Limb (tissue), 2 donors: ENCODE data around the gene FDXACB1.

Experiments
- DNase-seq, 2 donors: peaks; one replicate each; pipeline ENCODE4 v3.0.0-alpha.2; 2016; ENCODE audit errors: extremely low spot score in 2 of 2

FDXACB1 gene

DNA sequence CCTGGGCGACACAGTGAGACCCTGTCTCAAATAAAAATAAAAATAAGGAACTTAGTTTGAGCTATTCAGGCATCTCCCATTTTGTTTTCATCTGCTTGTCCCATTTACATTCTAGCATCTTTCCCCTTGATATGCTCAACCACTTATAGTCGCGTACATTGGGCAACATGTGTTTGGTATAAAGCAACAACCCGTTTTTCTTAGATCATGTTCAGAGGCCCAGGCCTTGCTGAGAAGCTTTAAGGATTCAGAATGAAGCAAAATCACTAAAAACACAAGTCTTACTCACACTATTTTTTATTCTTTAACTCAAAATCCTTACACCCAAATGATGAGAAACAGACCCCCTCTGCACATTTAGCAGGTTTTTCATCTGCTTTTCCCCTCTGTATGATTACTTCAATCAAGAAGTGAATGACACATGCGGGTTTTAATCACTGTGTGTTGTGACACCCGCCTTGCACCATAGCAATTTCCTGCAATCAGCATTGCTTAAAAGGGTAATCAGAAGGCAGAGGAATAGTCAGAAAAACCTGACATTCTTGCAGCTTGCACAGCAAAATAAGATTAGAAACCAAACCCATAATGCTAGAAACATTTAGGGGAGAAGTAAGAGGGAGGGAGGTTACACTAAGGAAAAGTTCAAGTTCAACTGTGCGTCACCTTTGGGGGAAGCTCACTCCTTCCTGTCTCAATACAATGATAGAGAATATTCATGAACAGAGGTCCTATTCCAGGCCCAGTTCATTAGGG is 33.5 kb downstream of the FDXACB1 start:
- DNase-seq, result no peak

DNA sequence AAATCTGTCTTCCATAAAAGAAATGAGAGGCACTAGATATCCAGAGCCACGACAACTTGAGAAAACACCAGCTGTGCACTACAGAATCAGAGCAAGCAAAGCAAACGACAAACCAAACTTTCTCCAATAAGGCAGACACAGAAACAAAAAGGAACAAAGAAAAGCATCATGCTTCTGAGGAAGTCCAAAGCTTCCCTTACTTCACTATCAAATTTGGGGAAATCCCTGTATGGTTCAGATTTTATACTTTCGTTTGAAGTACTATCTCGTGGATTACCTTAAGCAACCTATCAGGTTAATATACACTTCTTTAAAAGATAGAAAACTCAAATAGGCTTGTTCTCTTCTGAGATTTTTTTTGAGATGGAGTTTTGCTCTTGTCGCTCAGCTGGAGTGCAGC is 35.3 kb downstream of the FDXACB1 start:
- DNase-seq, result no peak

DNA sequence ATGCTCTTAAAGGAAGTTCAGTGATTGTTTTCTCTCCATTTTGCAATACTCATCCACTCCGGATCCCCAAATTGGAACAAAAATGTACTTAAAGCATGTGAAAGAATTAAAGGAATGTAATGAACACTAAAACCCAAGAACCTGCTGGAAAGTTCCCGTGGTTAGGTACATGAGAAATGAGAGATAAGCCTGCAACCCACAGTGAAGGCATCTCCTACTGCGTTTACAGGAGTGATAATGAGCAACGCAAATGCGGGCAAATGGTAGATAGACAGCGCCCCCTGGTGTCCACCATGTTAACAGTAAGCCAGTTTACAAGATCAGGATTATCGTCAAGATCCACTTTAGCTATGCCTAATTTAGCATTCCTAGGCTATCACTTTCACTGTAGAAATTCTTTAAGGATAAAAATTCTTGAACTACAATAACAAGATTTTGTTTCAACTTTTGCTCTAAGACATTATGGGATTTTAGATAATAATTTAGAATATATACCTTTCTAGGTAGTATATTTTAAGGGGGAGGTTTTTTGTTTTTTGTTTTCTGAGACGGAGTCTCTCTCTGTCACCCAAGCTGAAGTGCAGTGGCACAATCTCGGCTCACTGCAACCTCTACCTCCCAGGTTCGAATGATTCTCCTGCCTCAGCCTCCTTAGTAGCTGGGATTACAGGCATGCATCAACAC is 37.5 kb downstream of the FDXACB1 start:
- DNase-seq, result peak; percentile 83 to 89

DNA sequence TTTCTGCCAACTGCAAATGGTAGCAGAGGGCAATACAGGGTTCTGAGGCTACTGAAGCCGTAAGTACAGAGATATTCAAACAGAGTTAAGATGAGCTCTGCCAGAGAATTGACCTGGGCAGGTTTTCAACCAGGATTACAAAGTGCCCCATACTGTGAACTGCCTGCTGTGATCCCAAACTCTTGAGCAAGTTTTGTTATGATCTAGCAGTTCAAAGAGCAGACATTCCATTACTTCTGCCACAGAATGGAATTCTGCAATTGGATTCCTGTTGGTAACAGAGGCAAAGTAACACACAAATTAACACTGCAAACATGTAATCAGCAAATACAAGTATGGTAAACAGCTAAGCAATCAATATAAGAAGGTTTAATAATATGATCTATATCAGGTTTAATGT is 38.8 kb downstream of the FDXACB1 start:
- DNase-seq, result no peak

DNA sequence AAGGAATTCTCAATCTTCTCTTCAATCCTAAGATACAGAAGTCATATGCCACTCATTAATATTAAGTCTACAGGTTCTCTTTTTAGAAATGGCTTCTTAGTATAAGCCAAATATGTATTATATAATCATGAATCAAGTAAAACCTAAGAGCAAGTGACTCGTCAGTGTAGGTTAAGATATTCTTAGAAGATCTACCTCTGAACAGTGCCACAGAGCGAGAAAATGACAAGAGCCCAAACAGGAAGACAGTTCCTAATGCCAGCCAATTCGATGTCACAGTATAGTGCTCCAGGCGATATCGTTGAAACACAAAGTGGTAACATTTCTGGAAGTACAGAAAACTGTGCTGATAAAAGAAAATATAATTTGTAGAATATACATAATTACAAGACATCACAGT is 40.9 kb downstream of the FDXACB1 start:
- DNase-seq, result no peak

DNA sequence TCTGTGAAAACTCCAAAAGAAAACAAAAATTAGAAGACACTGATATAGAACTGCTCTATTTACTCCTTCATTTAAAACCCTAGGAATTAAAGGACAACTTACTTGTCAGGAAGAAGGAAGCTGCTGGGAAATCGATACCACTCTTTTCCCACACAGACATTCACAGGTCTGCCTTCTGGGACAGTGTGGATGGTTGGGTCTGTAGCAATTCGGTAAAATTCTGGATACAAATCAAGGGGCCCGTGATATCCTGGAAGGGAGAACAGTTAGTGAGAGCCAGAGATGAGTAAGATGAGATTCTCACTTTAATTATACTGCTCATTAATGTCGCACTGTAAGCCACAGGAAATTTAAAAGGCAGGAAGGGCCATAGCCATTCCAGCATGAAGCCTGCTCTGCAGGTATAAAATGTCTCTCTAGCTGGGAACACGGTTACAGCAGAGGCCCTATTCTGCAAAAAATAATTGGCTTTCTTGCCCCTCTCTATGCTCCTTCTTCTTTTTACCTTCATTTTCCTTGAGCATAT is 41.5 kb downstream of the FDXACB1 start:
- DNase-seq, result no peak

DNA sequence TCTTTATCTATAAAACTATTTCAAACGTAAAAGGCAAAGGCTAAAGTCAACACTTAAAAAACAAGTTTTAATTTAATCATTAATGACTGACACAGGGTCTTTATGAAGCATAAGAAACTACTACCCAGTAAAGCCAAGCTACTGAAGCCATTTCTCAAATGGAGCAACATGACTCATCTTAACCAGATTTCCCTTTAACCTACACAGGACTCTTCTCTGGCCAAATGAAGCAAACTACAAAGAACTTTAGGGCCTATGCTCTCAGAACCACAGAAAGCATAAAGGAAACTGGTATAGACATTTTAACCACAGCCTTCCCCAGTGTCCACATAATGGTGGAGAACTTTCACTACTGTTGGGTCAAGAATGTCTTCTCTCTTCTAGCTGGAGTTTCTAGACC is 42.2 kb downstream of the FDXACB1 start:
- no peak for DNase-seq

DNA sequence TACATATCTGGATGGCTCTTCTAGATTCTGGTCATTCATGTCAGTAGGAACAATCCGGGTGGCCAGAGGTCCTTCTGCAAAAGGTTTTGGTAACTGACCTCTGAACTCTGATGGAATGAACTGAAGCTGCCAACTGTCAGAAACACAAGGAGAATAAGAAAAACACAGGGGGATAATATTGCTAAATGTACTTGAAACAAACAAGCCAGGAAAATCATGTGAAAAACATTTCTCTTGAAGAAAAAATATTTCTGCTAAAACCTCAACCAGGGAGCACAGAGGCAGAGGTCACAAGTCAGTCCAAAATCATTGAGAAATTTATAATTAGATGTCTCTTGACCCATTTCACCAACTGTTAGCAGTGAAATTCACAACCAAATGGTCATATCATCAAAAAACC is 42.8 kb downstream of the FDXACB1 start:
- DNase-seq, result no peak

DNA sequence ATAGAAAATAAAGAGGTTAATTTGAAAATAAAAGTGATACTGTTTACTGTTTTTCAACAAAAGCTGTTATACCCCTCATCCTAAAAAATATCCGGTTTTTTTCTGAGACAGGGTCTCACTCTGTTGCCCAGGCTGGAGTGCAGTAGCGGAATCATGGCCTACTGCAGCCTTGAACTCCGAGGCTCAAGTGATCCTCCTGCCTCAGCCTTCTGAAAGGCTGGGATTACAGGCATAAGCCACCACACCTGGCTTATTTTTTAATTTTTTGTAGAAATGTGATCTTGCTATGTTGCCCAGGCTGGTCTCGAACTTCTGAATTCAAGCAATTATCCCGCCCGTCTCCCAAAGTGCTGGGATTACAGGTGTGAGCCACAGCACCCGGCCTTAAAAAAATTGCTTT is 43.3 kb downstream of the FDXACB1 start:
- DNase-seq, result no peak

DNA sequence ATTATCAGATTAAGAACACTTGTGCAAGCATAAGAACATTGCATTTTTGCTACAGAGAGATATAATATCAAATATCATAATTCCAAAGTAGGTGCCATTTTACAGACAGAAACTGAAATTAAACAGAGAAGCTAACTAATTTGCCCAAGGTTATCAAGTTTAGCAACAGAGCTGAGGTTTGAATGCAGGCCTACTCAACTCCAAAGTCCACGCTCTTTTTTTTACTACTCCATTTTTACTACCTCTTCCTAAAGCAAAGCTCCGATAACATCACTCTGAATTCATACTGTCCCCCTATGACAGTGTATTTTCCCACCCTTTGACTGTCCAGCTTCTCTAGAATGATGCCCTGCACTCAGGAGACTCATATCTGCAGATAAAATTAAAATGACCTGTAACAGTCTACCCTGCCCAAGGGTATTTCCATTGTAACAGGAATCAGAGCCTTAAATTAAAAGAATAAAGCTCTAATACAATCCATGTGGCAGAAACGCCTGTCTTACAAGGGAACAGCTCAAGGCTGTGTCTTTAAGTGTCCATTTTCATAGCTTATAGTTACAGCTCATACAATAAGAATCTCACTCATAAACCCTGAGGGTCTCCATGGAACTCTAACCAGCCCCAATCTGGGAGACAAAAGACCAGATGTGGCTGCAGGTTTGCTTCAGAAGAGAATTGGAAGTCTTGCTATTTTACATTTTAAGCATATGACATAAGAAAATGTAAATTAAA is 44.4 kb downstream of the FDXACB1 start:
- DNase-seq, result no peak

DNA sequence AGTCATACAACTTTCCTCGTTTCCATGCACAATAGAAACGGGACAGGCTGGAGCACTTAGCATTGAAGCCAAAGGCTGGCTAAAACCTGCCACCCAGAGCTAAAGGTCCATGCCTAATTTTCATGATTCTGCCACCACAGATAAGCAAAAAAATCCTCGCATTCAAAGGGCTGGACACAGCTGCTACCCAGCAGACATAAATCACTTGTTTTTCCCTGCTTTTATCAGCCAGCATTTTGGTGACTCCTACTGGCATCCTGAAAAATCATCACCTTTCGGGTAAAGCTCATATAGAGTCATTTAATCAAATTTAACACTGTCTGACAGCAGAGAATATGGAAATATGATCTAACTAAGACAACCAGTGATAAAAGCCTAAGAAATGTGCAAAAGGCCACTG is 45.4 kb downstream of the FDXACB1 start:
- no peak for DNase-seq

DNA sequence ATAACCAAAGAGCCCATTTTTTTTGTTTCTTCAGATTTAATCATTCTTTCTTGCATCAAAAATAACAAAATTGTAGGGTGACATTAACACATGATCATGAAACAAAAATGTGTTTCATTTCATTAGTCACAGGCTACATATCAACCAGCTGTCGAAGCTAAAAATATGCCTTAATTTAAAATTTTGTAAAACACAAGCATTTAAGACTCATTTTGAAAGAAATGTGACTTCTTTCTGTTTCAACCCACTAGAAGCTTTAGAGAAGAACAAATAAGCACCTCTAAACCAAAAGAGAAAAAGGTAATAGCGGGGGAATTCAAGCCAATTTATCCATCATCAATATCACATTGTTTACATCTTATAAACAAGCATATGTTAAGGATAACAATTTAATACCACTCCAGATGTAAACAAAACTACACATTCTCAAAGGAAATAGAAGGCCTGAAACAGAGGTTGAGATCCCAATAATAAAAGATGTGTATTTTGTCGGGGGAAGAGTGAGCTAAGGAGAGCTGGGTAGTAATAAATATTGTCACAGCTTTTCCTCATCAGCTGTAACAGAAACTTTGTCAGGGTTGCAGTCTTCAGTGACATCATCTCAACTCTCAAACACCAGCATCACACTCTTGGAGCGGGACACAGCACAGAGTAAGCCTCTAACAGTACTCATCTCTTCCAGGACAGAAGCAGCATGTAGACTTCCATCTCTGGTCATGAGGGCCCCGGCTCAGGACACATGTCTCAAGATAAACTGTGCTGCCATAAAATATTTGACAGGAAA is 49.6 kb downstream of the FDXACB1 start:
- no peak for DNase-seq

DNA sequence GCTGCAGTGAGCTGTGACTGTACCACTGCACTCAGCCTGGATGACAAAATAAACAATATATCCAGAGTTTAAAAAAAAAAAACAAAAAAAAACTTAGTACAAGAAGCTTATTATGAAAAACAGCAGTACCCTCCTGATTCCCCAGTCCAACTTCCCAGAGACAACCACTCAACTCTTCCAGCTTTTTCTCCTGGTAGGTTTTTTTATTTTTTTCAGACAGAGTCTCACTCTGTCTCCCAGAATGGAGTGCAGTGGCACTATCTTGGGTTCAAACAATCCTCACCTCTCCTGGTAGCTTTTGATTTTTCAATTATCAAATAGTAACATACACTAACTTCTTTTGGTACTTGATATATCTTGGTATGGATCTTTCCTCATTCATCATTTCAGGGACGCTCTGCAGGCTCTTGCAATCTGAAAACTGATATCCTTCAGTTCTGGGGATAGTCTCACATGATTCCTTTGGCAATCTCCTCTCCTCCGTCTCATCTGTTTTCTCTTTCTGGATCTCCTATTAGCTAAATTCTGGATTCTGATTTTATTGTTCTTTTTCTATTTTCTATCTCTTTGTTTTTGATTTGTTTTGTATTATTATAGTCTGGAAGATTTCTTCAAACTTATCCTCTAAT is 52.5 kb downstream of the FDXACB1 start:
- no peak for DNase-seq
